HCT116 (cell line): ENCODE data around the gene EHBP1. TPM values are rescaled to one million over a fixed set of nuclear protein-coding genes. Genes with fewer than 3 reads are reported as not detected.

Experiments used
- ATAC-seq: fragments of 200-7000 bp; cut with Tn5 transposase; 2 replicates; pipeline ENCODE4 v1.9.1; 2020; ENCODE audit warnings: mild to moderate bottlenecking, moderate library complexity
- BruUV-seq: library from RNA; stranded (reverse); fragments of 400-500 nt; replicated peaks from 2 replicates; lab custom pipeline; 2021; lab: Mats Ljungman, UMichigan
- CTCF ChIA-PET: fragments of 300-600 bp; sonication (Branson Sonifier 250); formaldehyde crosslinking; loops from one replicate; lab custom pipeline; 2021; ENCODE audit warnings: antibody characterized with exemption; lab: Charles Lee
- POLR2A ChIA-PET: fragments of 300-600, 350-600 bp; sonication (Branson Sonifier 250); formaldehyde crosslinking; loops from one replicate; lab custom pipeline; 2021; ENCODE audit warnings: antibody characterized with exemption; lab: Charles Lee
- RAD21 ChIA-PET, 2 experiments: fragments of 300-600 bp; sonication (Branson Sonifier 250); formaldehyde crosslinking; loops; one replicate each; lab custom pipeline; 2023; ENCODE audit warnings: low total read pairs in 2 of 2; ENCODE audit not compliant: uncharacterized antibody in 2 of 2, unreplicated experiment in 2 of 2, low non-redundant PET in 1 of 2; lab: Charles Lee
- DNase-seq: peaks from one replicate; pipeline ENCODE4 v3.0.0-alpha.2; 2010; ENCODE audit warnings: low read depth, low spot score
- H2AFZ ChIP-seq: fragments of 200-600 bp; shearing (Covaris generic), sonication (generic); 2 replicates; pipeline ENCODE4 v1.6.1; 2017; ENCODE audit warnings: low read depth, mixed run types, mixed read lengths, antibody characterized with exemption, low read length; ENCODE audit not compliant: poor library complexity, severe bottlenecking
- H3K27ac ChIP-seq: 2 replicates; pipeline ENCODE4 v1.5.1; 2012; ENCODE audit warnings: low read depth, low read length
- H3K27me3 ChIP-seq: fragments of 200-600 bp; sonication (generic); 2 replicates; pipeline ENCODE4 v1.6.1; 2016; ENCODE audit warnings: mixed run types, low read length, mixed read lengths; ENCODE audit not compliant: insufficient read depth
- H3K36me3 ChIP-seq, 2 experiments: fragments of 200-500 bp in 1 of 2; fragments of 200-600 bp in 1 of 2; sonication (Bioruptor generic) in 1 of 2; sonication (generic) in 1 of 2; 2 replicates each; pipeline versions ENCODE4 v1.5.1 to v1.6.1; 2014 to 2016; ENCODE audit warnings: low read length in 2 of 2, inconsistent platforms in 1 of 2, mixed read lengths in 1 of 2, mixed run types in 1 of 2; ENCODE audit not compliant: insufficient read depth in 2 of 2, control insufficient read depth in 1 of 2
- H3K4me1 ChIP-seq, 2 experiments: fragments of 200-600 bp in 1 of 2; sonication (generic) in 1 of 2; 2 replicates each; pipeline versions ENCODE4 v1.5.1 to v1.6.1; 2012 to 2017; ENCODE audit warnings: low read length in 2 of 2, inconsistent platforms in 1 of 2, mild to moderate bottlenecking in 1 of 2, mixed read lengths in 1 of 2, mixed run types in 1 of 2, moderate library complexity in 1 of 2; ENCODE audit not compliant: insufficient read depth in 2 of 2, control insufficient read depth in 1 of 2
- H3K4me2 ChIP-seq: fragments of 200-600 bp; sonication (generic); 2 replicates; pipeline ENCODE4 v1.6.1; 2017; ENCODE audit warnings: mixed run types, low read length, mixed read lengths
- H3K4me3 ChIP-seq, 2 experiments: fragments of 200-600 bp in 1 of 2; sonication (generic) in 1 of 2; replicated peaks in 1 of 2; 2 replicates each; pipeline ENCODE4 v1.5.1; 2011 to 2016; ENCODE audit warnings: low read length in 2 of 2, control low read depth in 1 of 2, low read depth in 1 of 2, mild to moderate bottlenecking in 1 of 2, mixed read lengths in 1 of 2, mixed run types in 1 of 2
- H3K79me2 ChIP-seq: fragments of 200-600 bp; sonication (generic); 2 replicates; pipeline ENCODE4 v1.6.1; 2017; ENCODE audit warnings: mild to moderate bottlenecking, mixed run types, low read length, moderate library complexity, mixed read lengths; ENCODE audit not compliant: insufficient read depth
- H3K9ac ChIP-seq: fragments of 200-600 bp; sonication (generic); 2 replicates; pipeline ENCODE4 v1.6.1; 2016; ENCODE audit warnings: low read length, mixed read lengths
- H3K9me2 ChIP-seq: fragments of 200-600 bp; sonication (generic), shearing (Covaris generic); 2 replicates; pipeline ENCODE4 v1.6.1; 2017; ENCODE audit warnings: mixed run types, mild to moderate bottlenecking, moderate library complexity; ENCODE audit not compliant: insufficient read depth
- H3K9me3 ChIP-seq, 2 experiments: fragments of 200-500 bp in 1 of 2; fragments of 200-600 bp in 1 of 2; sonication (Bioruptor generic) in 1 of 2; sonication (generic) in 1 of 2; 2 replicates each; pipeline ENCODE4 v1.6.1; 2014 to 2017; ENCODE audit warnings: low read length in 2 of 2, mixed read lengths in 2 of 2, inconsistent platforms in 1 of 2, low read depth in 1 of 2, mild to moderate bottlenecking in 1 of 2, mixed run types in 1 of 2, moderate library complexity in 1 of 2; ENCODE audit not compliant: control insufficient read depth in 1 of 2, insufficient read depth in 1 of 2
- H4K20me1 ChIP-seq: fragments of 200-600 bp; sonication (generic), shearing (Covaris generic); 2 replicates; pipeline ENCODE4 v1.6.1; 2017; ENCODE audit warnings: mixed run types, mild to moderate bottlenecking, moderate library complexity; ENCODE audit not compliant: insufficient read depth
- EGR1 ChIP-seq: IDR thresholded peaks from 2 replicates; pipeline ENCODE4 v1.6.1; 2012; ENCODE audit warnings: low read depth
- SIN3A ChIP-seq: IDR thresholded peaks from 2 replicates; pipeline ENCODE4 v1.6.1; 2012; ENCODE audit warnings: low read depth
- SP1 ChIP-seq: IDR thresholded peaks from 2 replicates; pipeline ENCODE4 v1.6.1; 2012; ENCODE audit warnings: low read depth
- intact Hi-C: fragments of 100-400 bp; cut with micrococcal nuclease; formaldehyde crosslinking; loops from 2 replicates; pipeline ENCODE4 v1.10.0; 2022
- total RNA-seq: library from RNA; stranded (reverse); gene quantifications from one replicate; pipeline ENCODE4 v1.2.1, GENCODE V29; 2021; ENCODE audit not compliant: unreplicated experiment
- TF ChIP-seq, protein P1 (sequence below): IDR thresholded peaks from 2 replicates; pipeline ENCODE4 v1.6.1; 2011; ENCODE audit warnings: mild to moderate bottlenecking, low read length, moderate library complexity; ENCODE audit not compliant: insufficient replicate concordance; ENCODE audit errors: extremely low read depth
- TF ChIP-seq, protein P2 (sequence below), 3 experiments: fragments of 200-600 bp in 1 of 3; sonication (generic) in 1 of 3; IDR thresholded peaks in 2 of 3; conservative IDR thresholded peaks in 1 of 3; 2 replicates each; pipeline ENCODE4 v1.5.1; 2012 to 2017; ENCODE audit warnings: low read depth in 2 of 3, low read length in 2 of 3, antibody characterized with exemption in 1 of 3, borderline replicate concordance in 1 of 3, control low read depth in 1 of 3, mild to moderate bottlenecking in 1 of 3, mixed read lengths in 1 of 3, mixed run types in 1 of 3, moderate library complexity in 1 of 3; ENCODE audit not compliant: insufficient read depth in 1 of 3

Gene EHBP1
- total RNA-seq, 1 experiment from 2014 or later = 89.9 TPM

DNA sequence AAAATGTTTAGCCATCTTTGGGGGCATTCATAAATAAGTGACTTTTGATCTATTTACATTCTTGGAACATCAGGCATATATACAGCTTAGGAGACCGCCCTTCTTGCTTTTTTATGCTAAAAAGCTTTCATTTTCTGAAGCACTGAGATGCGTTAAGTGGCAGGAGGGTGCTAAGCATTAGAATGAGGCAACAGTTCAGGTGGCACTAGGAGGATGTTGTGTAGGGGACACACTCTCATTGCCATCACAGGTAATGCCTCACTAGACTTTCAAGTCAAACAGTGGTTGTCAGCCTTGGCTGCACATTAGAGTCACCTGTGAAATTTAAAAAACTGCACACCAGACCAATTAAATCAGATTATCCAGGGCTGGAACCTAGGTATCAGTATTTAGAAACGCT, 39.1 kb downstream of the EHBP1 start:
- H3K36me3 ChIP-seq = no peaks in the 10 kb centered on the region
- H3K79me2 ChIP-seq = peaks cover 93% of the 10 kb centered on the region
- BruUV-seq = no TSS peak
- no peak overlapping the region for H3K4me3 ChIP-seq
- H3K9me3 ChIP-seq = no peaks in the 10 kb centered on the region
- H3K9me2 ChIP-seq = no peaks in the 10 kb centered on the region
- ChIA-PET CTCF (no interaction called here), POLR2A (no interaction called here), RAD21 (no interaction called here)
- no peaks in the 10 kb centered on the region for H3K27me3 ChIP-seq
- ATAC-seq (no peak), DNase-seq (no peak)
- H4K20me1 ChIP-seq = peaks cover 8% of the 10 kb centered on the region
- no peak overlapping the region for H3K4me2 ChIP-seq
- intact Hi-C loops = no loop called here
- no peak overlapping the region for H3K27ac ChIP-seq
- H2AFZ ChIP-seq = no peak overlapping the region
- no peak overlapping the region for H3K9ac ChIP-seq
- peaks cover 20 to 23% of the 10 kb centered on the region in 2 experiments for H3K4me1 ChIP-seq
- TF ChIP-seq, protein P1, sequence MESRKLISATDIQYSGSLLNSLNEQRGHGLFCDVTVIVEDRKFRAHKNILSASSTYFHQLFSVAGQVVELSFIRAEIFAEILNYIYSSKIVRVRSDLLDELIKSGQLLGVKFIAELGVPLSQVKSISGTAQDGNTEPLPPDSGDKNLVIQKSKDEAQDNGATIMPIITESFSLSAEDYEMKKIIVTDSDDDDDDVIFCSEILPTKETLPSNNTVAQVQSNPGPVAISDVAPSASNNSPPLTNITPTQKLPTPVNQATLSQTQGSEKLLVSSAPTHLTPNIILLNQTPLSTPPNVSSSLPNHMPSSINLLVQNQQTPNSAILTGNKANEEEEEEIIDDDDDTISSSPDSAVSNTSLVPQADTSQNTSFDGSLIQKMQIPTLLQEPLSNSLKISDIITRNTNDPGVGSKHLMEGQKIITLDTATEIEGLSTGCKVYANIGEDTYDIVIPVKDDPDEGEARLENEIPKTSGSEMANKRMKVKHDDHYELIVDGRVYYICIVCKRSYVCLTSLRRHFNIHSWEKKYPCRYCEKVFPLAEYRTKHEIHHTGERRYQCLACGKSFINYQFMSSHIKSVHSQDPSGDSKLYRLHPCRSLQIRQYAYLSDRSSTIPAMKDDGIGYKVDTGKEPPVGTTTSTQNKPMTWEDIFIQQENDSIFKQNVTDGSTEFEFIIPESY = no peak
- no peak for TF ChIP-seq SP1
- TF ChIP-seq, protein P2, sequence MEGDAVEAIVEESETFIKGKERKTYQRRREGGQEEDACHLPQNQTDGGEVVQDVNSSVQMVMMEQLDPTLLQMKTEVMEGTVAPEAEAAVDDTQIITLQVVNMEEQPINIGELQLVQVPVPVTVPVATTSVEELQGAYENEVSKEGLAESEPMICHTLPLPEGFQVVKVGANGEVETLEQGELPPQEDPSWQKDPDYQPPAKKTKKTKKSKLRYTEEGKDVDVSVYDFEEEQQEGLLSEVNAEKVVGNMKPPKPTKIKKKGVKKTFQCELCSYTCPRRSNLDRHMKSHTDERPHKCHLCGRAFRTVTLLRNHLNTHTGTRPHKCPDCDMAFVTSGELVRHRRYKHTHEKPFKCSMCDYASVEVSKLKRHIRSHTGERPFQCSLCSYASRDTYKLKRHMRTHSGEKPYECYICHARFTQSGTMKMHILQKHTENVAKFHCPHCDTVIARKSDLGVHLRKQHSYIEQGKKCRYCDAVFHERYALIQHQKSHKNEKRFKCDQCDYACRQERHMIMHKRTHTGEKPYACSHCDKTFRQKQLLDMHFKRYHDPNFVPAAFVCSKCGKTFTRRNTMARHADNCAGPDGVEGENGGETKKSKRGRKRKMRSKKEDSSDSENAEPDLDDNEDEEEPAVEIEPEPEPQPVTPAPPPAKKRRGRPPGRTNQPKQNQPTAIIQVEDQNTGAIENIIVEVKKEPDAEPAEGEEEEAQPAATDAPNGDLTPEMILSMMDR (IDR thresholded peaks at IDR 0.05 in 2 of 3, conservative IDR thresholded peaks at IDR 0.05 in 1 of 3; ENCODE audit: borderline replicate concordance in 1 of 3, insufficient read depth in 1 of 3, low read depth in 2 of 3, low read length in 2 of 3) = no peak
- no peak for TF ChIP-seq EGR1
- no peak for TF ChIP-seq SIN3A
